ENCODE results near the gene GPR132. TPM values are rescaled to one million over a fixed set of nuclear protein-coding genes. Genes with fewer than 3 reads are reported as not detected.

The GPR132 gene
- total and polyA plus RNA-seq, 10 of the 15 experiments (the other 5 are each of a cell fraction or from before 2014, with no cell fraction given): 1.9 to 49.3 (median 20.4) TPM

GRCh38 chr14:105069871-105070759 lies 4.9 kb upstream of the GPR132 start (continued):
- TF ChIP-seq CEBPZ (IDR thresholded peaks at IDR 0.05; ENCODE audit: low read depth, low read length): peak; percentile 56
- no peak for TF ChIP-seq RB1 (IDR thresholded peaks at IDR 0.05; ENCODE audit: borderline replicate concordance)
- no peak for TF ChIP-seq SIX5 (IDR thresholded peaks at IDR 0.05; ENCODE audit: low read depth, low read length, severe bottlenecking)
- peak; percentile 92 for TF ChIP-seq MLLT1 (IDR thresholded peaks at IDR 0.05)
- TF ChIP-seq RUNX3 (IDR thresholded peaks at IDR 0.05; ENCODE audit: low read length): no peak
- peak; percentile 82 for TF ChIP-seq SP1 (IDR thresholded peaks at IDR 0.05; ENCODE audit: low read depth, low read length)
- peak; percentile 49 for TF ChIP-seq RAD51 (IDR thresholded peaks at IDR 0.05)
- peak; percentile 58; the same call in 1 of the 2 replicates for TF ChIP-seq IRF5 (IDR thresholded peaks at IDR 0.05; ENCODE audit: borderline replicate concordance)
- TF ChIP-seq BCLAF1 (IDR thresholded peaks at IDR 0.05): no peak
- no peak for TF ChIP-seq USF1 (IDR thresholded peaks at IDR 0.05; ENCODE audit: borderline replicate concordance, extremely low read length, insufficient read depth, low read depth, low read length)
- TF ChIP-seq ZNF217 (IDR thresholded peaks at IDR 0.05): peak; percentile 58
- TF ChIP-seq NR2C2 (IDR thresholded peaks at IDR 0.05; ENCODE audit: borderline replicate concordance, control insufficient read depth, insufficient read length, low read depth): no peak
- no peak for TF ChIP-seq SUZ12 (IDR thresholded peaks at IDR 0.05; ENCODE audit: unreplicated experiment)
- peak; percentile 34 for TF ChIP-seq PKNOX1 (IDR thresholded peaks at IDR 0.05)
- TF ChIP-seq MYC (IDR thresholded peaks at IDR 0.05; ENCODE audit: insufficient read depth, insufficient read length, insufficient replicate concordance, low read length, severe bottlenecking): no peak
